GM18858 (cell line): Measurements from ENCODE around the gene ACO2.

Experiments
- ATAC-seq: cut with Tn5 transposase; IDR thresholded peaks from one replicate; pipeline ENCODE4 v1.9.1; 2021; ENCODE audit not compliant: unreplicated experiment

The ACO2 gene

DNA sequence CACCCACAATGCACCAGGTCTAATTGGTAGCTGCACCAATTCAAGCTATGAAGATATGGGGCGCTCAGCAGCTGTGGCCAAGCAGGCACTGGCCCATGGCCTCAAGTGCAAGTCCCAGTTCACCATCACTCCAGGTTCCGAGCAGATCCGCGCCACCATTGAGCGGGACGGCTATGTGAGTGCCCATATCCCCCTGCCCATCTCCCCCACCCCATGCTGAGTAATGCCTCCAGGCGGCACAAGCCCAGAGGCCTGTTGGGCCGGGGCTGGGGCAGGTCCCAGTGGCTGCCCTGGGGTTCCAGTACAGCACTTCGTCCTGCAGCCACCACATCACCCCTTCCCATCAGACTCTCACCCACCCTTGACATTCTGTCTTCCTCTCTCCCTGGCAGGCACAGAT is 53.9 kb downstream of the ACO2 start:
- no peak for ATAC-seq

DNA sequence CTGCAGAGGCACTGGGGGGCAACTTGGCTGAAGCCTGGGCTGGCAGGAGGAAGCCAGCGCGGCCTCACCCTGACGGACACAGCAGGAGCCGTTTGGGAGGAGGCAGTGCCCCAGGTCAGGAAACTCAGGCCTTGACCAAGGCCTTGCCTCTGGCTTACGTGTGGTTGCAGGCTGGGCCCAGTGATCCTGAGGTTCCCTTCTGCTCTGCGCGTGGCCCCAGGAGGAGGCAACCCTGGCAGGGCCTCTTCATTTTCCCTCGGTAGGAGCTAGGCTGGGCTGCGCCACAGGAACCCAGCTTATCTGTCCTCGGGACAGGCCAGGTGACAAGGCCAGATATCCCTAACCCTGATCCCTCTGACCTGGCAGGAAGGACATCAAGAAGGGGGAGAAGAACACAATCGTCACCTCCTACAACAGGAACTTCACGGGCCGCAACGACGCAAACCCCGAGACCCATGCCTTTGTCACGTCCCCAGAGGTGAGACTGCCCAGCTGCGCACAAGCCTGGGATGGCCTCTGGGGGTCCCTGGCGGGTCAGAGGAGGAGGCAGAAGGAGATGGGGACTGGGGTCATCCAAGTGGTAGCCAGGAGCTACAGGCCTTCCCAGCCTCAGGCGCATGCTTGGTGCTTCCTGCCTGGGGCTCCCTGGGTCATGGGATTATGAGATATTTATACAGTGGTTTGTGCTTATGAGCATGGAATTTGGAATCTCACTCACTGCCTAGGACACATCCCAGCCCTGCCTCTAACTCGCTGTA is 54.7 kb downstream of the ACO2 start:
- ATAC-seq: no peak

DNA sequence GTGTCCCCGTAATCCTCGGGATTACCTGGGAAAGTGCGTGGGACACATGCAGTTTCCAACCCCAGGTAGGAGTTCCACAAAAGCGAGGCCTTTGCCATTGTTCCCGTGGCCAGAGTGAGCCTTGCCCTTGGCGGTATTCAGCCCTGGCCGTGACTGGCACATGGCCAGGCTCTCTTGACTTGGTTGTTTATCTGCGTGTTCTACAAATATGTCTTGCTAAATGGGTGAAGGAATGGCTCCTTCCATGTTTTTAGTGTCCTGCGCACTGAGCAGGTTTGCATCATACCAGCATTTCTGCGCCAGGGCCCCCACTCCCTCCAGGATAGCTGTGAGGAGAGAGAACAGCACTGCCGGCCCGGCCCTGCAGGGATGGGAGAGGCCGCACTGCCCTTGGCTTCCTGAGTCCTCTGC is 55.3 kb downstream of the ACO2 start:
- no peak for ATAC-seq

DNA sequence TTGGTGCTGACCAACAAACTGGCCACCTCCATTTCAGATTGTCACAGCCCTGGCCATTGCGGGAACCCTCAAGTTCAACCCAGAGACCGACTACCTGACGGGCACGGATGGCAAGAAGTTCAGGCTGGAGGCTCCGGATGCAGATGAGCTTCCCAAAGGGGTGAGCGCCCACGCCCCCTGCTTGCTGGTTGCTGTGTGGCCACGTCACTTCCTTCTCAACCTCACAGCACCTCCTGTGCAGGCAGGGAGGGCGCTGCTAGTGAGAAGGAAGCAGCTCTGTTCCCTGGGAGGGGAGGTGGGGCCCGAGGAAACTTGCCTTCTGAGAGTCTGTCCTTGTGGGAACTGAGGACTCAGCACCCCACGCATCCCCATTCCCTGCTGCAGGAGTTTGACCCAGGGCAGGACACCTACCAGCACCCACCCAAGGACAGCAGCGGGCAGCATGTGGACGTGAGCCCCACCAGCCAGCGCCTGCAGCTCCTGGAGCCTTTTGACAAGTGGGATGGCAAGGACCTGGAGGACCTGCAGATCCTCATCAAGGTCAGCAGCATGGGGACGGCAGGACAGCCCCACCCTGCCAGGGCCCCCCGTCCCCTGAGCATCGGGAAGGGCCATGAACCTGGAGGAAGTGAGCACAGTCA is 56.0 kb downstream of the ACO2 start:
- ATAC-seq: no peak

DNA sequence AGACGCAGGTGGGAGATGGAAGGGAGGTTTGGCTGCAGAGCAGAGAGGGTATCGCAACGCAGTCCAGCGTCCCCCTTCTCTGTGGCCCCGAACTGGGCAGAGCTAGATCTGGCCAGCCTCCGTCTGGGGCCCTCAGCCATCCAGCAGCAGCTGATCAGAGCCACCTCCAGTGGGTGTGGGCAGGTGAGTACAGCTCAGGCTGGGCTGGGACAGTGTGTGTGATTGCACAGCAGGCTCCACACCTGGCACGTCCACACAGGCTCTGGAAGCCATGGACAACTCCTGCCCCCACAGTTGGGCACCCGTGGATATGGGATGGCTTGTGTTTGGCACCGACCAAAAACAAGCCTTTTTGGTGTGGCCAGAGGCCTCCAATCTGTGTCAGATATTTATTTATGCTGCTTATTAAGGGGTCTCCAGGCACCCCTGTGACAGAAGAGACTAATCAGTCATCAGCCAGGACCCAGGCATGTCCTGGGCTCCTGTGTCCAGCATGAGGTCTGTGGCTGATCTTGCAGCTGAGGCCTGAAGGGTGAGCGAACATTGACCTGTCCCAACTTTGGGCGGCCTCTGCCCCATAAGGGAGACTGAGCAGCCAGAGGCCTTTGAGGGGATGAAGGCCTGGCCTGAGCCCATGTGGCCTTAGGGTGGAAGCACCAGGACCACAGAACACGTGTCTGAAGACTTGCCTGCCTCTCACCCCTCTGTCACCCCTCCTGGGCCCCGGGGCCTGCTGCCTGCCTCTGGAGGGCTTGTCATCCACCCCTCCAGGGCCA is 56.7 kb downstream of the ACO2 start:
- no peak for ATAC-seq

DNA sequence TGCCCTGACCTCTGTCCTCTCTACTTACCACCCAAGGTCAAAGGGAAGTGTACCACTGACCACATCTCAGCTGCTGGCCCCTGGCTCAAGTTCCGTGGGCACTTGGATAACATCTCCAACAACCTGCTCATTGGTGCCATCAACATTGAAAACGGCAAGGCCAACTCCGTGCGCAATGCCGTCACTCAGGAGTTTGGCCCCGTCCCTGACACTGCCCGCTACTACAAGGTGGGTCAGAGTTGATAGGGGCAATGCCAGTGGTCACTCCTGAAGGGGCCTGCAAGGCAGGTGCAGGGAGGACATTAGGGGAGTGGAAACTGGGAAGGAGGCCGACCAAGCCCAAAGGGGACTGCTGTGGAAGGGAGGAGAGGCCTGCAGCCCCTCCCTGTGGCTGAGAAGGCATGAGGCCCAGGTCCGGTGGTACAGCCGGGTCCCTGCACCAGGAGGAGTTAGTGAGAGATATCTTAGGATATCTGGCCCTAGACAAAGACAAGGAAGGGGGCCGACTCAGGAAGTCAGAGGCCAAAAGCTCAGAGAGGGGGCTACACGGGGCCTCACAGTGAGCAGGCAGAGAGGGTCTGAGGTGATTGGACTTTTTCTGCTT is 57.4 kb downstream of the ACO2 start:
- ATAC-seq: no peak

DNA sequence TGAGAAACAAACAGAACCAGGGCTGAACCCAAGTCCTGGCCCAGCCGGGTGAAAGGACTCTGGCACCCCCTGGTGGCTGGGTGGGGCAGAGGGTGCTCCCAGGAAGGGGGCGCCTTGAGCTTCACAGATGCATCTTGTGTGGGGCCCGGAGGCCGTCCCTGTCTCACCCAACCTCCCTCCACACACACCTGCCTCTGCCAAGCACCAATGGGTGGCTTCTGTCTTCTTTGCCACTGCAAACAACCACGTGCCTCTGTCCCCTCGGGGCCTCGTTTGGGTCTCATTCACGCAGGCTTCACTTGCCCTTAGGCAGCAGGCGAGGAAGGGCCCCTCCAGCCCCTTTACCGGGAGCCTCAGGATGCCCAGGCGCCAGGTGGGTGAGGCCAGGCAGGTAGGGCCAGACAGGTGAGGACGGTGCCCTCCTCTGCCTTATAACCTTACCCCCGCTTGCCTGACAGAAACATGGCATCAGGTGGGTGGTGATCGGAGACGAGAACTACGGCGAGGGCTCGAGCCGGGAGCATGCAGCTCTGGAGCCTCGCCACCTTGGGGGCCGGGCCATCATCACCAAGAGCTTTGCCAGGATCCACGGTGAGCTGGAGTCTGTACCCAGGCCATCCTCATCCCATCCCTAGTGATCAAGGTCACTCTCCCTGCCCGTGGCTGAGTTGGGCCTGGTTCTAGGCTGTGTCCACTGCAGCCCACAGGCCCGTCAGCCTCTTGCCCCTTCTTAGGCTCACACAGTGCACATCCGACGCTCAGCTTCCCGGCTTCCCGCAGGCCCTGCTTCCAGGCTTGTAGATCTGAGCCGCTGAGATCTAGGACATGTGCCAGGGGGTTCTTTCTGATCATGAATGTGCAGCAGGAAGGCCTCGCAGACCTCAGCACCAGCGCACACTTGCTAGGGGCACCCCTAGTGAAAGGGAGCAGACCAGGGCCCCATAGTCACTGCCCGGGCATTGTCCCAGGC is 58.2 kb downstream of the ACO2 start:
- ATAC-seq: no peak

DNA sequence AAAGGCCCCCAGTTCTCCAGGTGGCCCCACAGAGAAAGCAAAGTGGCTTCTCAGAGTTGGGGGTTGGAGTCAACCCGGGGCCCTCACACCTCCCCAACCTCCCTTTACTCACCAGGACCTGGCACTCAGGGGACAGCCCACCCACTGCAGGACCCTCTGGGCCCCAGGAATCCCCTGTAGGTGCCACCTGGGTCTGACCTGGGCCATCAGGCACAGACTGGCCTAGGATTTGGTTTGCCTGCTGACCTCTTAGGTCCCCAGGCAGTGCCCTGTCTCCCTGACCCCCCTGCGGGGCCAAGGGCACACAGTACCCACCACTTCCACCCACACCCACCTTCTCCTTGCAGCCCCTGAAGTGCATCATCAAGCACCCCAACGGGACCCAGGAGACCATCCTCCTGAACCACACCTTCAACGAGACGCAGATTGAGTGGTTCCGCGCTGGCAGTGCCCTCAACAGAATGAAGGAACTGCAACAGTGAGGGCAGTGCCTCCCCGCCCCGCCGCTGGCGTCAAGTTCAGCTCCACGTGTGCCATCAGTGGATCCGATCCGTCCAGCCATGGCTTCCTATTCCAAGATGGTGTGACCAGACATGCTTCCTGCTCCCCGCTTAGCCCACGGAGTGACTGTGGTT is 59.3 kb downstream of the ACO2 start:
- no peak for ATAC-seq

DNA sequence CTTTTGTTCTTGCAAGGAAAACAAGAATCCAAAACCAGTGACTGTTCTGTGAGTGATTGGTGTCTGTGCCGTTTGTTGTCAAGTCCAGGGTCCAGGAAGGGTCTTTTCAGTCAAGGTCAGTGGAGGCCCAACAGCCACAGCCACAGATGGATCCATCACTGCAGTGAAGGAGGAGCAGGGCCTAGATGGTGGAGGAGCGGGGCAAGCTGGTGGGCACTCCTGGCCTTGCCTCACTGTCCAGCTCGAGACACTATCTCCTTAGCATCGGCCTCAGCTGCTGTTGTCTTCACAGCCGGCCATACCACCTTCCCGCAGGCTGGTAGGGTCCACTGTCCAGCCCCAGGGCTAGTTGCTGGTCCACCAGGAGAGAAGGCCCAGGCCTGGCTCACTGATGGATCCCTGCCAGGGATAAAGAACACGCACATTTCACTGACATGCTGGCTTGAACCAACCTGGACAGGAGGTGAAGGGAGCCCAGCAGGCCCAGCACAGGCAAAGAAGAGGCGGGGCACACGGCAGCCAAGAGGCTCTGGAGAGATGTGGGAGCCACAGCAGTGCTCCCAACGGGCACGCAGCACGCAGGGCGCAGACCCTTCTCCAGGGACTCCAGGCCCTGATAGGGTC is 60.1 kb downstream of the ACO2 start:
- ATAC-seq: no peak

DNA sequence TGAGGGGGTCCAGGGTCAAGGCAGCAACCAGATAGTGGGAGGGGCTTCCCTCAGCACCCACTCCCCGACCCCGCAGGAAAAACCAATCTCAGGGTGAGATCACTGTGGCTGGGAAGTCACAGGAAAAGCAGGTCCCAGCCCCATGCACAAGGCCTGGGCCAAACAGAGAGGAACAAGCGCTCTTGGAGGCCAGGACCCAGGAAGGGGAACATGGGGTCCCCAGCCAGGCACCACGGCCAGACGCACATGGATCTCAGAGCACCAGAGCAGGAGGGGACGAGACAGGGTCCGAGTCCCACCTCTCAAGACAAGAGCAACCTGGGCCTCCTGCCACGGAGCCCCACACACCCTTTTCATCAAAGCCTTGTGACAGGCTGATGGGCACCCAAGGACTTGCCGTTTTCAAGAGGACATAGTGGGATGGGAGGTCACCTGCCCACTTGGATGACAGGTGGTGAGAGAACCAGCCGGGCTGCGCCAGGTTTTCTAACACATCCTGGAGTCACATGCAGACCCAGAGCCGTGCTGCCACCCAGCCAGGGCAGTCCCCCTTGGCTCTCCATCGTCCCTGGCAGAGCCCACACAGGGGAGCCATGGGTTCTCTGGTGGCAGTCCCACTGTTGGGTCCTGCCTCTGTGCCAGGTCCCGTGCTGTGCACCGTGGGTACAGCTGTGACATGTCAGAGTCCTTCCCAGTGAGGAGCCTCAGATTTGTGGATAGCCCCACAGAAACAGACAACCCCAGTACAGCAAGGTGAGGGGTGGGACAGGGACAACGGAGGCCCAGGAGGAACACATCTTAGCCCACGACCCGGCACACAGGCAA is 62.2 kb downstream of the ACO2 start:
- ATAC-seq: no peak

DNA sequence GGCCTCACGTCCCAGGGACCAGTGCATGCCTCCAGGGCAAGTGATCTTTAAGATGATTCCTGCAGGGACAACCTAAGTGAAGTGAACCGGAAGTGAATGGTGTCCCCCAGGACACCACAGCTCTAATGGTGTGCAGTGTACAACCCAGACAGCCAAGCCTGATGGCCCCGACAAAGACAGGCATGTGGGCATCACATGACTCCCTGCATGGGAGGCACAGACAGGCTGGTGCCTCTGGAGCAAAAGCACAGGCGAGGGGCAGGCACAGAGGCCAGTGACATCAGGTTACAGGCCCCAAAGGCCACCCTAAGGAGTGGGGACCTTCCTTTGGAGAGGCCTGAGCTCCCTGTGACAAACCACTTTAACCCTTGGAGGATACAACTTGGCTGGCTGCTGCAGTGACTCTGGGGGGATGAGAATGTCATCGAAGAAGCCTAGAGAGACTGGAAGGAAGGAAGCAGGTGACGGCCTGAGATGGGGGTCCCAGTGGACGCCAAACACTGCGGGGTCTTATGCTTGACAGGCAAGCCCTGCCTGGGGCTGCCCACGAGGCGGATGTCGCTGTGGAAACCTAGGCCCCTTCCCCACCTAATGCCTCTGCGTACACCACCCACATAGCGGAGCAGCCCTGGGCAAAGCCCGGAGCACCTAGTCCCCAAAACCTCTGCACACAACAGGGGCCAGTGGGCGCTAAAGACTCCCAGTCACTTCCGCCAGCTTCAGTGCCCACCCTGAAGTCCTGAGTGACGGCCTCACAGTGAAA is 63.0 kb downstream of the ACO2 start:
- ATAC-seq: no peak

DNA sequence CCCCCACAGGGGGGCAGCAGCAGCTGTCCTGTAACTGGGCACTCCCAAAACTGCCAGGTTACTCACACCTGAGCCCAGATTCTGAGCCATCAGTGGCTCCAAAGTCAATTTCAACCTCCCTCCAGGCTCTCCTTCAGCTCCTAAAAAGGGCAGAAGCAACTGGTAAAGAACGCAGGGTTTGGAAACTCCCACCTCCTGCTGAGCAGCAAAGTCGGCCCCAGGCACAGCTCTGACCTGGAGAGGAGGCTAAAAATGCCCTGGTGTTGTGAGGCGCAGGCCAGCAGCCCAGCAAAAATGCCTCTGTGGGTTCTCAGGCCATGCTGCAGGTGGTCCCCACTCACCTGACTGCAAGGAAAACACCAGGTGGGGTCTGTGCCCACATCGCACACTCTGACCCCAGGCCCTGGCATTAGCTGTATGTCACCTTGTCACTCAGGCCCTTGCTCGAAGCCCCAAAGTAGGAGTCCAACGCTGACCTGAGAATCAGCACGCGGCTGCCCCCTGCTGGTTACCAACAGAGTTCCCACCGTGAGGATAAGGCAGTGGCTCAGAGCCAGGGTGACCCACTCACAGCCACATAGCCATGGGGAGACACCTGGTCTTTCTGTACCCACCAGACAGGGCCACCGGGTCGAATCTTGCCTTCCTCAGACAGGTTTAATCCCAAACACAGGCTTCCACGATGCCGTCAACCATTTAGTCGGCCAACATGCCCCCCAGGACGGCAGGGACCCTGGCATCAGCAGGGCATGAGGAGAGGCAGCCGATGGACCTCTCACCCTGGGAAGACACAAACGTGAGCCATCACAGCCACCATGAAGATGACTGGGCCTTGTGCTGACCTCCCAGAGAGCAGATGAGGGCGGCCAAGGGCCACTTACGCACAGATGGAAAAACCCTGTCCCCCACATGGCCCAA is 64.2 kb downstream of the ACO2 start:
- no peak for ATAC-seq

DNA sequence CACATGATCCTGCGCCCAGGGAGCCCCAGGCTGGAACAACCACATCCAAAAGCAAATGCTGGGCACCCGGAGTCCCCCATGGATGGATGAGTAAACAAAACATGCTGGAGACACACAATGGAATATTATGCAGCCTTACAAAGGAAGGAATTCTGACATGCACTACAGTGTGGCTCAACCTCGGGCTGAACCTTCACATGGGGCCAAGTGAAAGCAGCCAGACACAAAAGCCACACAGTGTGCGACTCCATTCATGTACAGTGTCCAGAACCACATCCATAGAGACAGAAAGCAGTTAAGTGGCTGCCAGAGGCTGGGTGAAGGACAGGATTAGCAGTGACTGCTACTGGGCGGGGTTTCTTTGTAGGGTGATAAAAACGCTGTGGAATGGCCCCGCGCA is 65.3 kb downstream of the ACO2 start:
- no peak for ATAC-seq

DNA sequence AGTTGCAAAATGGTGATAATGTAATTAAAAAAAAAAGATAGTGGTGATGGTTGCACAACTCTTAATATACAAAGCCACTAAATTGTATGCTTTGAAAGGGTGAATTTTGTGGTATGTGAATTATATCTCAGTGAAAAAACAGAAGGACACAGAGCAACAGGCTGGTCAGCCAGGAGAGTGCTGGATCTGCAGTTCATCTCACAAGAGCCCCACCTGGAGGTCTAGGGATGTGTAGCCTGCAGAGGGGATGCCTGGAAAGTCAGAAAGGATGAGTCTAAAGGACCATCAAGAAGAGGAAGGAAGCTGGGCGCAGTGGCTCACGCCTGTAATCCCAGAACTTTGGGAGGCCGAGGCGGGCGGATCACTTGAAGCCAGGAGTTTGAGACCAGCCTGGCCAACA is 66.3 kb downstream of the ACO2 start:
- ATAC-seq: no peak

DNA sequence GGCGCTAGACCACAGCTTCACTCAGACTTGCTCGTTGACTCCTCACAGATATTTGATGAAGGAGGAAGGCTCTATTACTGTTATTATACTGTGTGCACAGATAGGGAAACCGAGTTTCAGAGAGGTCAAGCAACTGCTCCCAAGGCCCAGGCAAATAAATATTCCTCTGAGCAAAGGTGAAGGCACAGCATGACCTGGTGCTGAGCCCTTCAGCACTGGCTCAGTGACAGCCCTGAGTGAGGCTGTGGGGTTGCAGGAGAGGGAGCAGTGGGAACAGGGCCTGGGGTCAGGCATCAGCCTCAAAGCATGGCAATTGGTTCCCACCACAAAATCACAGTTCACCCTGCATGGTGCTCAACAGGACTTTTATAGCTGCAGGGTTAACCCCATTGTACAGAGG is 68.3 kb downstream of the ACO2 start:
- ATAC-seq: no peak

DNA sequence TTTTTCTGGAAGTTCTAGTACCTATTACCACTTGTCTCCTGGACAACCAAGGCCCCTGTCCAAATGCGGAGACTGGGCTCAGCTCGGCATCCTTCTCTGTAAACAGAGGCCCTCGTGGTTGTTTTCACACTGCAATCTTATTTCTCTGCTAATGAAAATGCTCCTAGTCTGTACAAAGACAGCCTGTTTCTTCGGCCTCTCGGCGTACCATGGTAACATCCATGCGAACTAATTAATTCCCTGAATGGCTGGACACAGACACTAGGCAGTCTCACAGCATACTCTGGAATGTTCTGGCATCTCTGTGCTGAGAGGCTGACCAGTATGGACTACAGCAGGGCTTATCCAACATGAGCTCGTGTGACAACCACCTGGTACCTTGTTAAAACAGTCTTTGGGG is 69.7 kb downstream of the ACO2 start:
- ATAC-seq: no peak
